HL-60 (cell line): ENCODE data around the gene TM7SF3.

Source experiments
- CTCF ChIP-seq: IDR thresholded peaks from one replicate; pipeline ENCODE4 v1.5.1; 2011; ENCODE audit warnings: low read length, control low read depth, inconsistent platforms; ENCODE audit not compliant: insufficient read depth
- POLR2AphosphoS5 ChIP-seq: IDR thresholded peaks from 2 replicates; pipeline ENCODE4 v1.6.1; 2012; ENCODE audit warnings: low read depth
- REST ChIP-seq: IDR thresholded peaks from 2 replicates; pipeline ENCODE4 v1.6.1; 2012; ENCODE audit warnings: low read depth; ENCODE audit not compliant: insufficient replicate concordance

DNA sequence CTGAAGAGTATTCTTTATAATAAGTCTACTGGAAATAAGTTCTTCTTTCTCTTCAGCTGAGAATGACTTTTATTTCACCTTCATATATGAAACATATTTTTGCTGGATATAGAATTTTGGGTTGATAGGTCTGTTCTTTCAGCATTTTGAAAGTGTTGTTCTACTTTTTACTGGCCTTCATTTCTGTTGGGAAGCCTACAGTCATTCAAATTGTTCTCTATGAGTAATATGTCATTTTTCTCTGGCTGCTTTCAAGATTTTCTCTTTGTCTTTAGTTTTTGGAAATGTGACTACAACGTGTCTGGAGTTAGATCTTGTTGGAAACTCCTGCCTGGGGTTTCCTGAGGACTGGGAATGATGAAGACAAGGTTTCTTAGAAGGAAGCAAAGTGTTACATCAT lies 65.9 kb downstream of the TM7SF3 start:
- TF ChIP-seq CTCF (no peak), POLR2AphosphoS5 (no peak), REST (no peak)
